Fibroblast of lung (primary cell): ENCODE measurements around the gene AEN.

Experiments
- CTCF ChIP-seq, 2 donors: IDR thresholded peaks in 1 of 2; conservative IDR thresholded peaks in 1 of 2; 1 replicate in 1 of 2; 2 replicates in 1 of 2; pipeline ENCODE4 v1.5.1; 2011 to 2012; ENCODE audit warnings: low read length in 2 of 2, control low read depth in 1 of 2, inconsistent platforms in 1 of 2, low read depth in 1 of 2, mild to moderate bottlenecking in 1 of 2
- EZH2 ChIP-seq: IDR thresholded peaks from 2 replicates; pipeline ENCODE4 v1.5.1; 2012; ENCODE audit warnings: low read length, control low read depth, mild to moderate bottlenecking; ENCODE audit errors: missing control alignments

GRCh38 chr15:88590759-88591158, 30.4 kb upstream of the AEN start:
- TF ChIP-seq CTCF (conservative IDR thresholded peaks at IDR 0.05 in 1 of 2, IDR thresholded peaks at IDR 0.05 in 1 of 2; ENCODE audit: low read depth in 1 of 2, low read length in 2 of 2) (no peak), EZH2 (no peak)
